WTC11 (cell line): ENCODE data around the gene USH1G.

Source experiments
- TF ChIP-seq, protein P1 (sequence below): sonication (generic); formaldehyde crosslinking; IDR thresholded peaks from 2 replicates; pipeline ENCODE4 v1.8.1; 2022; ENCODE audit warnings: mild to moderate bottlenecking, moderate library complexity, missing genetic modification reagents
- TF ChIP-seq, protein P2 (sequence below): fragments of 200-600 bp; IDR thresholded peaks from 2 replicates; pipeline ENCODE4 v1.8.0; 2022; ENCODE audit warnings: antibody characterized with exemption
- TF ChIP-seq, protein P3 (sequence below): sonication (generic); formaldehyde crosslinking; conservative IDR thresholded peaks from 2 replicates; pipeline ENCODE4 v1.8.1; 2022; ENCODE audit warnings: mild to moderate bottlenecking, missing genetic modification reagents

DNA sequence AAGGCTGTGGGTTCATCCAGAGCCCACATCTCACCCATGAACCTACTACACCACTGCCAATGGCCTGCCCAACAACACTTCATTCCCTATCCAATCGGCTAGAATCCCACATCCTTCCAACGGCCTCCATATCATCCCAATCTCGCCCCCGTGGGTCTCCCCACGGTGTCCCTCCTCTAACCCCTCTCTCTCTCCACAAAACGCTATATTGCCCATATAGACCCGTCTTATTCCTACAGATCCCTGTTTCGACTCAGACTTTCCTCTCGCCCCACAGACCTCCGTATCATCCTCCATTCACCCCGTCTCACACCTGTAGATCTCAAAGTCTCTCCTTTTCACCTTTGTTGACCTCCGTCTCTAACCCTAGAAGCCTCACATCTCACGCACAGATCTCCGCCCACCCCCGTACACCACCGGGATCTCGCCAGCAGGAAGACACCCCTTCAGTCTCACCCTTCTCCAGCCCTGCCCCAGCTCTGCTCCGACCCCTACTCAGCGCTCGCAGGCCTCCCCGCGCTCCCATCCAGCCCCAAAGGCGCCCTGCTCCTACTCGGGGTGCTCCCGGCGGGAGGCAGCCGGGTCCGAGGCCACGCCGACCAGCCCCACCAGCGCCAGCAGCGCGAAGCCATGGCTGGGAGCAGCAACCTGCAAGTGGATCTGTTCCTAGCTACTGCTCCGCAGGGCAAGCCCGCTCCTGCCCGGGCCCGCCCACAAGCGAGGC is 50.6 kb downstream of the USH1G start, which contains the start of gene FDXR:
- TF ChIP-seq, protein P1, sequence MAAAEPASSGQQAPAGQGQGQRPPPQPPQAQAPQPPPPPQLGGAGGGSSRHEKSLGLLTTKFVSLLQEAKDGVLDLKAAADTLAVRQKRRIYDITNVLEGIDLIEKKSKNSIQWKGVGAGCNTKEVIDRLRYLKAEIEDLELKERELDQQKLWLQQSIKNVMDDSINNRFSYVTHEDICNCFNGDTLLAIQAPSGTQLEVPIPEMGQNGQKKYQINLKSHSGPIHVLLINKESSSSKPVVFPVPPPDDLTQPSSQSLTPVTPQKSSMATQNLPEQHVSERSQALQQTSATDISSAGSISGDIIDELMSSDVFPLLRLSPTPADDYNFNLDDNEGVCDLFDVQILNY: no peak
- TF ChIP-seq, protein P2, sequence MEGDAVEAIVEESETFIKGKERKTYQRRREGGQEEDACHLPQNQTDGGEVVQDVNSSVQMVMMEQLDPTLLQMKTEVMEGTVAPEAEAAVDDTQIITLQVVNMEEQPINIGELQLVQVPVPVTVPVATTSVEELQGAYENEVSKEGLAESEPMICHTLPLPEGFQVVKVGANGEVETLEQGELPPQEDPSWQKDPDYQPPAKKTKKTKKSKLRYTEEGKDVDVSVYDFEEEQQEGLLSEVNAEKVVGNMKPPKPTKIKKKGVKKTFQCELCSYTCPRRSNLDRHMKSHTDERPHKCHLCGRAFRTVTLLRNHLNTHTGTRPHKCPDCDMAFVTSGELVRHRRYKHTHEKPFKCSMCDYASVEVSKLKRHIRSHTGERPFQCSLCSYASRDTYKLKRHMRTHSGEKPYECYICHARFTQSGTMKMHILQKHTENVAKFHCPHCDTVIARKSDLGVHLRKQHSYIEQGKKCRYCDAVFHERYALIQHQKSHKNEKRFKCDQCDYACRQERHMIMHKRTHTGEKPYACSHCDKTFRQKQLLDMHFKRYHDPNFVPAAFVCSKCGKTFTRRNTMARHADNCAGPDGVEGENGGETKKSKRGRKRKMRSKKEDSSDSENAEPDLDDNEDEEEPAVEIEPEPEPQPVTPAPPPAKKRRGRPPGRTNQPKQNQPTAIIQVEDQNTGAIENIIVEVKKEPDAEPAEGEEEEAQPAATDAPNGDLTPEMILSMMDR: no peak
- TF ChIP-seq, protein P3, sequence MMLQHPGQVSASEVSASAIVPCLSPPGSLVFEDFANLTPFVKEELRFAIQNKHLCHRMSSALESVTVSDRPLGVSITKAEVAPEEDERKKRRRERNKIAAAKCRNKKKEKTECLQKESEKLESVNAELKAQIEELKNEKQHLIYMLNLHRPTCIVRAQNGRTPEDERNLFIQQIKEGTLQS (CRISPR knock-in tag): no peak
